Measurements from ENCODE around the gene PTPRN.
"Not testable (repeated sequence)": the region's sequence is repeated elsewhere in the genome, so short reads cannot be mapped to it uniquely, and the experiment has no call there.

Gene PTPRN

GRCh38 chr2:219287580-219288265 is 21.5 kb downstream of the PTPRN start:
- DNase-seq (ENCODE audit: low spot score) = no peak

DNA sequence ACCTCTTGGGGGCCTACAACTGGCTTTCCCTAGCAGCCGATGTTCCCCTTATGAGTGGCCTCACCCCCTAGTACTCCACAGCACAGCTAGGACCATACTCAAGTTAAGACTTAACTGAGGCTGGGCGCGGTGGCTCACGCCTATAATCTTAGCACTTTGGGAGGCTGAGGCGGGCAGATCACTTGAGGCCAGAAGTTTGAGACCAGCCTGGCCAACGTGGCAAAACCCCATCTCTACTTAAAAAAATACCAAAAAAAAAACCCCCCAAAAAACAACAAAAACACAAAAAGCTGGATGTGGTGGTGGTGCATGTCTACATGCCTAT is 22.1 kb downstream of the PTPRN start:
- not testable (repeated sequence) for DNase-seq (ENCODE audit: low spot score)

GRCh38 chr2:219286436-219287115 is 22.6 kb downstream of the PTPRN start:
- no peak for DNase-seq (ENCODE audit: low spot score)

GRCh38 chr2:219285894-219286425 is 23.2 kb downstream of the PTPRN start:
- DNase-seq (ENCODE audit: low spot score) = no peak

DNA sequence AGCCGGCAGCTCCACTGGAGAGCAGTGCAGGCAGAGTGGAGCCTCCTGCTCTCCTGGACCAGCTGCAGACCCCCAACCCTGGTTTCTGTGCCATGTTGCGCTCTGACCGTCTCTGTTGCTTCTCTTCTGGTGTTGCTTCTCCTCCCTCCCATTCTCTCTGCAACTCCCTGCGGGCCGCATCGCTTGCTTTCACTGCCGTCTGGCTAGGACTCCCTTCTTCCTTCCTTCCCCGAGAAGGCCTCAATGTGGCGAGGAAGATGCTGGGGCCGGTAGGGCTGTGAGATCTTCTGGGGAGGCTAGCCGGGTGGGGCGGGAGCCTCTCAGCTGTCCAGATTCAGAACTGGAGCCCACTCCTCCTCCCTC is 23.8 kb downstream of the PTPRN start:
- no peak for DNase-seq (ENCODE audit: low spot score)

DNA sequence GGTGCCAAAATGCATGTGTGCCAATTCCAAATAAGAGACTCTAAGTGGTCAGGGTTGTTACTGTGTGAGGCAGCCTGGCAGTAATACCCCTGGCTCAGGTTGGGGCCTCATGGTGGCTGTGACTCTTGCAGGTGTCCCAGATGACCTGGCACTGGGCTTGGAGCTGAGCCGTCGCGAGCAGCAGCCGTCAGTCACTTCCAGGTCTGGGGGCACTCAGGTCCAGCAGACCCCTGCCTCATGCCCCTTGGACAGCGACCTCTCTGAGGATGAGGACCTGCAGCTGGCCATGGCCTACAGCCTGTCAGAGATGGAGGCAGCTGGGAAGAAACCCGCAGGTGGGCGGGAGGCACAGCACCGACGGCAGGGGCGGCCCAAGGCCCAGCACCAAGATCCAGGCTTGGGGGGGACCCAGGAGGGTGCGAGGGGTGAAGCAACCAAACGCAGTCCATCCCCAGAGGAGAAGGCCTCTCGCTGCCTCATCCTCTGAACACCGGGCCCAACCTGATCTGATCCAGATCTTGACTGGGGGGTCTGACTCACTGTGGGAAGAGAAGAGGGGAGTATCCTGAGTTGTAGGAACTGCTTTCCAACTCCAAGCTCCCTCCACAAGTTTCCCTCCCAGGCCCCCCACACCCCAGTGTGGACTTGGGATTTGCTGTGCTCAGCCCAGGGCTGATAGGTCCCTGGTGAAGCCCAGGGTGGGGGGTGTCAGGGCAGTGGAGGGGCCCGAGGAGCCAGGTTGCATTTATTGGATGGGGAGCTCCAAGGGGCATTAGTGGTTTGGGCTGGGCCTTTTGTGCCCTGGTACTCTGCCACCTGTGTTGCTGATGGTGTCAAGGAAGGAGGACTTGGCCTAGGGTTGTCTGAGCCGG is 24.5 kb downstream of the PTPRN start:
- DNase-seq (ENCODE audit: low spot score) = no peak

GRCh38 chr2:219282943-219283581 is 26.1 kb downstream of the PTPRN start:
- DNase-seq (ENCODE audit: low spot score) = no peak

- no peak for DNase-seq (ENCODE audit: low spot score)
Observed at GRCh38 chr2:219282375-219282774, 26.8 kb downstream of the PTPRN start.

- DNase-seq (ENCODE audit: low spot score) = no peak
Observed at GRCh38 chr2:219281588-219281987, 27.6 kb downstream of the PTPRN start.

DNA sequence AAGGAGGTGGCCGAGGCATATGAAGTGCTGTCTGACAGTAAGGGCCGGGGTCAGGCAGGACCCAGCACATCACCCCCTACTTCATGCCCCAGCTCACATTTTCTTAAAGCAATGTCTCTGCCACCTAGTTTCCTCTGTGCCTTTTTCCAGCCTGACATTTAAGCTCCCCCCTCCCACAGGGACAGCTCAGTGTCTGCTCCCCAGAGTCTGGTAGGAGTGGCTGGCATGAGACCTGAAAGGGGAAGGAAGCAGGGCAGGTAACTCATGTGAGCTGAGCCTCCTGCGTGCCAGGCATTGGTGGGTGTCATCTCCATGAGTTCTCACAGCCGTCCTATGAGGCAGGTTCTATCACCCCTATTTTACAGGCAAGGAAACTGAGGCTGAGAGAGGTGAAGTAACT is 28.6 kb downstream of the PTPRN start:
- no peak for DNase-seq (ENCODE audit: low spot score)

DNA sequence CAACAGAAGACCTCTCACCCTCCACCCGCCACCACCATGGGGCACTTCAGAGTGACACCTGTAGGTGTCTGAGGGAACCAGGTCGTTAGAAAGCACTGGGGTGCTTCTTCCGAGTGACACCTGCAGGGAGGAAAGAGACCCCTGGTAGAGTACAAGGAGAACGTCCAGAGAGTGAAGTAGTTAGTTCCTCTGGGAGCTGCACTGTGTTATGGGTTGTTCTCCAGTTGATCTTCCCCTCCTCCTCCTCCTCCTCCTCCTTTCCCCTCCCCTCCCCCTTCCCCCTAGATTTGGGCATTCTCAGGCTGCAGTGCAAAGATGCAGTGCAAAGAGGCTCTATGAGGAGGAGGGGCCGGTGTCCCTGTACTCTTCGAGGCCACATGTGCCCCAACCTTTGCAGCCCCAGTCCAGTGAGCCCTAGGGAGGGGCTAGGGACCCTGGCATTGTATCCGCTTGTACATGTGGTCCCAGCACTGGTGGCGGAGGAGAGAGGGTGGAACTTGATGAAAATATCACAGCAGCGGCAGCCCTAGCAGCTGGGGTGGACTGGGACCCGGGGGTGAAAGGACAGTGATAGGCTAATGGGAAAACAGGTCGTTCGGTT is 29.2 kb downstream of the PTPRN start:
- no peak for DNase-seq (ENCODE audit: low spot score)

DNA sequence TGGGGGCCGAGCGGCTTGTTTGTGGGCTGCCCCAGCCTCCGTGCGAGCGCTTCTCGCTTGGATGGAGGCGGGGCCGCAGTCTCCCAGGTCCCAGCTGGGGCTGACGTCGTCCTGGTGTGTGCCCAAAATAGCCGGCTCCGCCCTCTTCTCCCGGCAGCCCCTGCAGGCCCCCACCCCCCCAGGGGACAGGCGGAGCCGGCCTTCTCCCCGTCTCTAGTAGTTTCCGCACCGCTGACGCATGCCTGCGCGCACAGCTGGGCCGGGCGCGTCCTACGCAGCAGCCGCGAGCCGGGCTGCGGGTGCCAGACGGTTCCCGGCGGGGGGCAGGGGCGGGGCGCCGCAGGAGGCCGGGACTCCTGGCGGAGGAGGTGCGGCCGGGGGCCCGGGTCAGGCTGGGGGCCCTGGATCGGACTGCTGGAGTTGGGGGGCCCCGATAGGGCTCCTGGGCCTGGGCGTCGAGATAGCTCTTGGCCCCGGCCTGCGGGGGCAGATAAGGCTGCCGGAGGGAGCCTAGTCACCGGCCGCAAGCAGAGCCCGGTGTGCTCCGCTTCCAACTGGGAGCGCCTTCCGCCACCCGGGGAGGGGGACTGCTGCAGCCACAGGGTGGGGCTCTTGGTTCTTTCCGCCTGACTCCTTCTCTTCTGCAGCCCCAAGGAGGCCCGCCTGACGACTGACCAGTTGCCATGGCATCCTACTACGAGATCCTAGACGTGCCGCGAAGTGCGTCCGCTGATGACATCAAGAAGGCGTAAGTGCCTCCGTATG is 29.9 kb downstream of the PTPRN start, which contains the start of gene DNAJB2:
DNAJB2 (plus strand) TSS at position 216 of the 765 bp plus-strand sequence; CDS start at position 684, 468 bp downstream.
- peak; percentile 98 for DNase-seq (ENCODE audit: low spot score)

DNA sequence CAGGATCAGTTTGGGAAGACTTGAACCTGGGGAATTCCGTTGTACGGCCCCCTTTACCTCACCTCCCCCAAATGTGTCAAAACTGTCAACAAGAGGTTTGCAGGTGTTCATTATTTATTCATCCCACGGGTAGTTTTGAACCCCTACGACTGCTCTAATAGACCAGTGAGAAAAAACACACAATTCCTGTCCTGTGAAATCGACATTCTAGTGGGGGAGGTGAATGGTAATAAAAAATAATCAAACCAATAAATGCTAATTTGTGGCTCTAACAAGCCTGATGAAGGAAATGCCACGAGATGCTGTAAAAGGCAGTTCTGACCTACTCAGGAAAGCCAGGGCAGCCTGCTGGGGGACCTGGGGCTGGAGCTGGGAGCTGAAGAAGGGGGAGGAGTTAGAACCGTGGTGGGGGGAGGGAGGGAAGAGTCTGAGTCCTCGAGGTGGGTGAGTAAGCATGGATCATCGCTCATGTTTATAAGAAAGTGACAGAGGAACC is 30.5 kb downstream of the PTPRN start:
- DNase-seq (ENCODE audit: low spot score) = no peak

DNA sequence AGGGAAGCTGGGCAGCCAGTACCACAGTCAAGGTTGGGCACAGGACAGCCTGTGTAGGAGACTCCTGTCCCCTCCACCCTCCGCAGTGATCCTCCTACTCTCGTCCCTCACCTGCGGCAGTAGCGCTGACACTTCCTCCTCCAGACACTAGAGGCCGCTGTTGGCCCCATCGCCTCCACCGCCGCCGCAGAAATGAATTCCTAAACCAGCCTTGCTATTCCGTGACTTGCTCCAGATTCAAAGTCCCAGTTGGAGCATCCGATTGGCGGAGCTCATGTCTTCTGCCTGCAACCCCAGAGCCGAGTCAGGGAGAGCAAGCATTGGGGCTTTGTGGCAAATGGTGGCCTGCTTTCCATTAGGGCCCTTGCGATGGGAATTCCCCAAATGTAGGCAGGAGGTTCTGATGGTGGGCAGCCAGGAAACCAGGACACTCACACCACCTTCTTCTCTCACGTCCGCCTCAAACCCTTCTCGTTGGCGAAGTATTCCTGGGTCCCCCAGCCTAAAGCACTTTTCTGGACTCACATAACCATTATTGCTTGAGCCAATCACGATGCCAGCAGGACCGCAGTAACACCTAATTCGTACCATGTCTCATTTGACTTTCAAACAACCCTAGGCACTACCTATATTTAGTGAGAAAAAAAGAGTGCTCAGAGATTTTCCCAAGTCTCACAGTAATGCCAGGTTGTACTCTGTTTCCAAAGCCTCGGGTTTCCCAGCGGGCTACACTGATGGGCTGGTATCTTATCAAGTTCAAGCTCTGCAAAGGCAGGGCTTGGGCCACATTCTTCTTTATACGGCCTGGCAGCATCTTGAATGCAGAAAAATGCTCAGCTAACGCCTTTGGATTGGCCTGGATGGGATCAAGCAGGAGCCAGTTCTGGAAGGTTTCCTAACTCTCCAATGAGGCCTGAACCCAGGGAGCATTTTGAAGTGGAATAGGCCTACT is 31.2 kb downstream of the PTPRN start:
- DNase-seq (ENCODE audit: low spot score) = peak; percentile 82

DNA sequence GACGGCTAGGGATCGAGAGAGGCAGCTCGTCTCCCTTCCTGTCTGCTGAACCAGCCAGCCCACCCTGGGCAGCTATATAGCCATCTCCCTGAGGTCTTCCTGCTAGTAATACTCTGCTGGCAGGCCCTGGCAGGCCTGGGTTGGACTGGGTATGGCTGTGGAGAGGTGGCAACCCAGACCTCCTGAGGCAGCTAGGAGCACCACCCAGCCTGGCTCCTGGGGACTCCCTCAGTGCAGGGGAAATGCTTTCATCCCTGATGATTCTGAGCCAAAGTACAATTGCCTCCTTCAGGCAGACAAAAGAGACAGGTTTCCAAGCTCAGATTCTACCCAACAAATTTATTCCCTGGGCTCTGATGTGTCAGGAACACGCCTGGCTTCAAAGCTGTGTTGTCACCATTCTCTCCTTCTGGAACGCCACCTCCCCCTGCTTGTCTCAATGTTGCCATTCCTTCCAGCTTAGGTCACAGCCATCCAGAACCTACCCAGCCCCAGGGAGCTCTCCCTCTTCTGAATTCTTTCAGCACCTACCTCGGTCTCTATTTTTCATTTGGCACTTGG is 34.8 kb downstream of the PTPRN start:
- peak; percentile 55 for DNase-seq (ENCODE audit: low spot score)

- no peak for DNase-seq (ENCODE audit: low spot score)
Observed at GRCh38 chr2:219273937-219274336, 35.3 kb downstream of the PTPRN start.

GRCh38 chr2:219272995-219273394 is 36.2 kb downstream of the PTPRN start:
- DNase-seq (ENCODE audit: low spot score) = no peak

- DNase-seq (ENCODE audit: low spot score) = no peak
Observed at GRCh38 chr2:219272356-219272755, 36.8 kb downstream of the PTPRN start.

- DNase-seq (ENCODE audit: low spot score) = no peak
Observed at GRCh38 chr2:219271021-219271420, 38.2 kb downstream of the PTPRN start.

All from RKO (cell line).